PFSK-1 (cell line): Measurements from ENCODE around the gene DCLK3. TPM values are rescaled to one million over a fixed set of nuclear protein-coding genes. Genes with fewer than 3 reads are reported as not detected.

Experiments
- FOXP2 ChIP-seq: optimal IDR thresholded peaks from 2 replicates; pipeline ENCODE3; 2011; ENCODE audit warnings: borderline replicate concordance, control low read depth, inconsistent platforms; ENCODE audit not compliant: insufficient read depth; ENCODE audit errors: extremely low read length, extremely low read depth
- POLR2AphosphoS5 ChIP-seq: IDR thresholded peaks from 2 replicates; pipeline ENCODE4 v1.6.1; 2012; ENCODE audit warnings: low read depth, mild to moderate bottlenecking, control low read depth, low read length, moderate library complexity
- SIN3A ChIP-seq: IDR thresholded peaks from 2 replicates; pipeline ENCODE4 v1.6.1; 2012; ENCODE audit warnings: mild to moderate bottlenecking, low read length, moderate library complexity, borderline replicate concordance; ENCODE audit not compliant: insufficient read depth
- TAF1 ChIP-seq: IDR thresholded peaks from 2 replicates; pipeline ENCODE4 v1.6.1; 2012; ENCODE audit warnings: low read length, control low read depth, borderline replicate concordance; ENCODE audit not compliant: insufficient read depth
- polyA plus RNA-seq: library from polyadenylated mRNA; unstranded; fragments of >200 nt; gene quantifications from one replicate; pipeline ENCODE4 v1.2.1, GENCODE V29; 2012; ENCODE audit warnings: low read depth, missing spikeins; ENCODE audit not compliant: insufficient read length
- TF ChIP-seq, protein P1 (sequence below), 2 experiments: IDR thresholded peaks; 2 replicates each; pipeline versions ENCODE4 v1.6.1 to v1.8.0; 2011 to 2012; ENCODE audit warnings: low read depth in 2 of 2, low read length in 2 of 2, control low read depth in 1 of 2, inconsistent platforms in 1 of 2, mild to moderate bottlenecking in 1 of 2, moderate library complexity in 1 of 2; ENCODE audit not compliant: insufficient read depth in 1 of 2

DCLK3 gene, protein sequence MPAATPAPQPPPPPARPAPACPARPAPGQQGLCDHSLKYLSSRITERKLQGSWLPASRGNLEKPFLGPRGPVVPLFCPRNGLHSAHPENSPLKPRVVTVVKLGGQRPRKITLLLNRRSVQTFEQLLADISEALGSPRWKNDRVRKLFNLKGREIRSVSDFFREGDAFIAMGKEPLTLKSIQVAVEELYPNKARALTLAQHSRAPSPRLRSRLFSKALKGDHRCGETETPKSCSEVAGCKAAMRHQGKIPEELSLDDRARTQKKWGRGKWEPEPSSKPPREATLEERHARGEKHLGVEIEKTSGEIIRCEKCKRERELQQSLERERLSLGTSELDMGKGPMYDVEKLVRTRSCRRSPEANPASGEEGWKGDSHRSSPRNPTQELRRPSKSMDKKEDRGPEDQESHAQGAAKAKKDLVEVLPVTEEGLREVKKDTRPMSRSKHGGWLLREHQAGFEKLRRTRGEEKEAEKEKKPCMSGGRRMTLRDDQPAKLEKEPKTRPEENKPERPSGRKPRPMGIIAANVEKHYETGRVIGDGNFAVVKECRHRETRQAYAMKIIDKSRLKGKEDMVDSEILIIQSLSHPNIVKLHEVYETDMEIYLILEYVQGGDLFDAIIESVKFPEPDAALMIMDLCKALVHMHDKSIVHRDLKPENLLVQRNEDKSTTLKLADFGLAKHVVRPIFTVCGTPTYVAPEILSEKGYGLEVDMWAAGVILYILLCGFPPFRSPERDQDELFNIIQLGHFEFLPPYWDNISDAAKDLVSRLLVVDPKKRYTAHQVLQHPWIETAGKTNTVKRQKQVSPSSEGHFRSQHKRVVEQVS
- not detected for polyA plus RNA-seq

DNA sequence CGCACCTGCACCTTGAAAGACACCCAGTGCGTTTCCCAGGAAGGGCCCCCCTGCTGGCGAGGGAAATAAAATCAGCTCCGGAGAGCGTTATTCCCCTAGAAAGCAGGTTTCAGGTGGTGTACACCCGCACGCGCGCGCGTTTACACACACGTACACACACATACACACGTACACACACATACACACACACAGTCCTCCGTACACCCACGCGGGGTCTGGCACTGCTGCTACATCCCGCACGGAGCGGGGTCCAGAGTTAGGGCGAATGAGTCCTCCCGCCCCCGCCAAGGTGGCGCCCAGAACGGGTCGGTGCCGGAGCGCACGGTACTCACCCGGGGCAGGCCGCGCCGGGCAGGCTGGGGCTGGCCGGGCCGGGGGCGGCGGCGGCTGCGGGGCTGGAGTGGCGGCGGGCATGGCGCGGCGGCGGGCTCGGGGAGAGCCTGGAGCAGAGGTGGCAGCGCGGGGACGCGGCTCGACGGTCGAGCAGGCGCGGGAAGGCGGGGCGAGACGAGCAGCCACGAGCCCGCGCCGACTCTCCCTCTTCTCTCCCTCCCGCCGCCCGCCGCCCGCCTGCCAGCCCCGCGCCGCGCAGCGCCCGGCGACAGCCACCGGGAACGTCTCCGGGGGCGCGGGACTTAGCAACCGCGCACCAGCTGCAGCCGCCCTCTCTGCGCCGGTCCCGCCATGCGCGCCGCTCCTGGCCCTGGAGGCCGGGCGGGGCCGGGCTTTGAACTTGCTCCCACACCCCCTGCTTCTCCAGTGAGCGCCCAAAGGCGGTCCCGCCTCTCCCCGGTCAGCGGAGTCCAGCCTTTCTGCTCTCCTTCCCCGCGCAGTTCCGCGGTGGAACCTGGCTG, at the start of gene DCLK3:
TSS of gene DCLK3 (minus strand) at position 704 of the 854 bp plus-strand sequence. CDS start at position 414, 290 bp downstream.
- TF ChIP-seq POLR2AphosphoS5 (no peak), TAF1 (no peak), FOXP2 (no peak), SIN3A (no peak)
- TF ChIP-seq, protein P1, sequence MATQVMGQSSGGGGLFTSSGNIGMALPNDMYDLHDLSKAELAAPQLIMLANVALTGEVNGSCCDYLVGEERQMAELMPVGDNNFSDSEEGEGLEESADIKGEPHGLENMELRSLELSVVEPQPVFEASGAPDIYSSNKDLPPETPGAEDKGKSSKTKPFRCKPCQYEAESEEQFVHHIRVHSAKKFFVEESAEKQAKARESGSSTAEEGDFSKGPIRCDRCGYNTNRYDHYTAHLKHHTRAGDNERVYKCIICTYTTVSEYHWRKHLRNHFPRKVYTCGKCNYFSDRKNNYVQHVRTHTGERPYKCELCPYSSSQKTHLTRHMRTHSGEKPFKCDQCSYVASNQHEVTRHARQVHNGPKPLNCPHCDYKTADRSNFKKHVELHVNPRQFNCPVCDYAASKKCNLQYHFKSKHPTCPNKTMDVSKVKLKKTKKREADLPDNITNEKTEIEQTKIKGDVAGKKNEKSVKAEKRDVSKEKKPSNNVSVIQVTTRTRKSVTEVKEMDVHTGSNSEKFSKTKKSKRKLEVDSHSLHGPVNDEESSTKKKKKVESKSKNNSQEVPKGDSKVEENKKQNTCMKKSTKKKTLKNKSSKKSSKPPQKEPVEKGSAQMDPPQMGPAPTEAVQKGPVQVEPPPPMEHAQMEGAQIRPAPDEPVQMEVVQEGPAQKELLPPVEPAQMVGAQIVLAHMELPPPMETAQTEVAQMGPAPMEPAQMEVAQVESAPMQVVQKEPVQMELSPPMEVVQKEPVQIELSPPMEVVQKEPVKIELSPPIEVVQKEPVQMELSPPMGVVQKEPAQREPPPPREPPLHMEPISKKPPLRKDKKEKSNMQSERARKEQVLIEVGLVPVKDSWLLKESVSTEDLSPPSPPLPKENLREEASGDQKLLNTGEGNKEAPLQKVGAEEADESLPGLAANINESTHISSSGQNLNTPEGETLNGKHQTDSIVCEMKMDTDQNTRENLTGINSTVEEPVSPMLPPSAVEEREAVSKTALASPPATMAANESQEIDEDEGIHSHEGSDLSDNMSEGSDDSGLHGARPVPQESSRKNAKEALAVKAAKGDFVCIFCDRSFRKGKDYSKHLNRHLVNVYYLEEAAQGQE (IDR thresholded peaks at IDR 0.05; ENCODE audit: insufficient read depth in 1 of 2, low read depth in 2 of 2, low read length in 2 of 2): no peak

DNA sequence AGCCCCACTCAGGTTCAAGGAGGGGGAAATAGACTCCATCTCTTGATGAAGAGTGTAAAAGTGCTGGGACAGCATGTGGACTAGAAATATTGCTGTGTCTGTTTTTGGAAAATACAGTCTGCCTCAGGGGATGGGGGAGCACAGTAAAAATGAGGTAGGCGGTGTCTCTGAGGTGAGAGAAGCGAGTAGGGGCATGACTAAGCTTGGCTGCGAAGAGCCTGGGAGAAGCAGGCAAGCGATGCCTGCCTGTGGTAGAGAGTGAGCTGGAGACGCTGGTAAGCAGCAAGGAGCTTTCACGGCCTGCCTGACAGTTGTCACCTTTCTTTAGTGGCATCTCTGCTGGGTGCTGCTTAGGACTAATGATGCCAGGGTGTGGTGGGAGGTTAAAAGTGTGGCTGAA, 49.0 kb upstream of the DCLK3 start:
- TF ChIP-seq POLR2AphosphoS5: no peak
- TF ChIP-seq, protein P1 (IDR thresholded peaks at IDR 0.05; ENCODE audit: insufficient read depth in 1 of 2, low read depth in 2 of 2, low read length in 2 of 2): no peak
- TF ChIP-seq FOXP2: no peak

DNA sequence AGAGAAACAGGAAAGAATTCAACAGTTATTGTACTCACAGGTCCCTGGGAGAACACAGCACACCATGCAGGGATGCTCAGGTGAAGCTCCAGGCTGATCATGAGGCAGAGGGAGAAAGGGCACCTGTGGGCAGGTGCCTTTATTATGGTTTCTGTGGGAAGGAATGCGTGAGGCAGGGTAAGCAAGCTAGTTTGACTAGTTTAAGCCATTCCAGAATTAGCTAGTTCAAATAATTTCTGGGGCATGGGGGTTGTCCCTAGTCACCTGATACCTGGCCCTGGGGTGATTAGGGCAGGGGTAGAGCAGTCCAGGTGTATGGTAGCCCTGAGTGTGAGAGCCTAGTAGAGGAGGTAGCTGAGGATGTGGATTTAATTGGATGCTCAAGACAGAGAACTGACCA, 47.9 kb upstream of the DCLK3 start:
- TF ChIP-seq POLR2AphosphoS5 (no peak), TAF1 (no peak), FOXP2 (no peak), SIN3A (no peak)
- TF ChIP-seq, protein P1 (IDR thresholded peaks at IDR 0.05; ENCODE audit: insufficient read depth in 1 of 2, low read depth in 2 of 2, low read length in 2 of 2): no peak

DNA sequence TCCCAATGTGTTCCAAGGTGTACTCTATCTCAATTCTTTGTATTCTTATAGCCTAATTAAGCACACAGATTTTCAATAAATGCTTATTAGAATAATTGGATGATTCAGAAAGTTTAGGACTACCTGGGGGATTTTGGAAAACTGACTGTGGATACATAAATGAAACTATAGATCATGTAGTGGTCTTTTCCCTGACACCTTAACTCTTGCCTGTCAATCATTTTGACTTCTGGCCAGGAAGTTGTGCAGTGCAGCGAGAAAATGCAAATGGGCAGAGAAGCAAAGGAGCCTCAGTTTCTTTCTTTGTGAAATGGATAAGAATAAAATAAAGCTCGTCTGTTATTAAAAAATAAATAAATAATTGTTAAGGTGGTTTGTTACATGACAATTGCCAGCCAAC, 47.4 kb upstream of the DCLK3 start:
- TF ChIP-seq, protein P1 (IDR thresholded peaks at IDR 0.05; ENCODE audit: insufficient read depth in 1 of 2, low read depth in 2 of 2, low read length in 2 of 2): no peak
- TF ChIP-seq POLR2AphosphoS5 (no peak), TAF1 (no peak), SIN3A (no peak), FOXP2 (no peak)
